Liver (tissue), 3 donors: Measurements from ENCODE around the gene ARAP2.

ENCODE experiments used
- EGR1 ChIP-seq, 2 donors: IDR thresholded peaks; 2 replicates each; pipeline ENCODE4 v1.6.1; 2016 to 2018; ENCODE audit warnings: antibody characterized with exemption in 2 of 2, low read depth in 2 of 2
- JUND ChIP-seq, 2 donors: IDR thresholded peaks; 2 replicates each; pipeline ENCODE4 v1.6.1; 2016; ENCODE audit warnings: antibody characterized with exemption in 2 of 2
- RAD21 ChIP-seq, 2 donors: IDR thresholded peaks; 2 replicates each; pipeline ENCODE4 v1.6.1; 2016; ENCODE audit warnings: antibody characterized with exemption in 2 of 2, mild to moderate bottlenecking in 2 of 2
- RXRA ChIP-seq, 2 donors: IDR thresholded peaks; 2 replicates each; pipeline ENCODE4 v1.6.1; 2017 to 2018; ENCODE audit warnings: antibody characterized with exemption in 2 of 2, mild to moderate bottlenecking in 1 of 2
- TAF1 ChIP-seq: conservative IDR thresholded peaks from 2 replicates; pipeline ENCODE4 v1.6.1; 2016; ENCODE audit warnings: antibody characterized with exemption, mild to moderate bottlenecking
- YY1 ChIP-seq: IDR thresholded peaks from 2 replicates; pipeline ENCODE4 v1.6.1; 2016; ENCODE audit warnings: antibody characterized with exemption, mild to moderate bottlenecking
- TF ChIP-seq, protein P1 (sequence below): fragments of 150-350 bp; IDR thresholded peaks from 2 replicates; pipeline ENCODE4 v1.5.1; 2017; ENCODE audit warnings: improper control_type of control experiment, low read depth, low read length; ENCODE audit not compliant: missing input control
- TF ChIP-seq, protein P2 (sequence below): IDR thresholded peaks from 2 replicates; pipeline ENCODE4 v1.6.1; 2016; ENCODE audit warnings: antibody characterized with exemption
- TF ChIP-seq, protein P3 (sequence below): IDR thresholded peaks from 2 replicates; pipeline ENCODE4 v1.6.1; 2016; ENCODE audit warnings: antibody characterized with exemption, mild to moderate bottlenecking
- donor health status: healthy.
- donor health status: healthy.

DNA sequence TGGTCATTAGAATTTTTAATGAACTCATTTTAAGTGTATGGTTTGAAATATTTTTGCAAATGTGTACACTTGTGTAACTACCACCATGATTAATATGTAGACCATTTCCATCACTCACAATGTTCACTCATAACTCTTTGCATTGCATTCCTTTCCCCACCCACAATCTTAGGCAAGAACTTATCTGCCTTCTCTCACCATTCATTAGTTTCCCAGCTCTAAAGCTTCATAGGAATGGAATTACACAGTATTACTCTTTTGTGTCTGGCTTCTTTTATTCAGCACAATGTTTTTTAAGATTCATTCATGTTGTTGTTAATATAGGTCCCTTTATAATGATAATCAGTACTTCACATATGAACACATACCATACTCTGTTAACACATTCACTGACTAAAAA is 106.1 kb downstream of the ARAP2 start:
- TF ChIP-seq, protein P1, sequence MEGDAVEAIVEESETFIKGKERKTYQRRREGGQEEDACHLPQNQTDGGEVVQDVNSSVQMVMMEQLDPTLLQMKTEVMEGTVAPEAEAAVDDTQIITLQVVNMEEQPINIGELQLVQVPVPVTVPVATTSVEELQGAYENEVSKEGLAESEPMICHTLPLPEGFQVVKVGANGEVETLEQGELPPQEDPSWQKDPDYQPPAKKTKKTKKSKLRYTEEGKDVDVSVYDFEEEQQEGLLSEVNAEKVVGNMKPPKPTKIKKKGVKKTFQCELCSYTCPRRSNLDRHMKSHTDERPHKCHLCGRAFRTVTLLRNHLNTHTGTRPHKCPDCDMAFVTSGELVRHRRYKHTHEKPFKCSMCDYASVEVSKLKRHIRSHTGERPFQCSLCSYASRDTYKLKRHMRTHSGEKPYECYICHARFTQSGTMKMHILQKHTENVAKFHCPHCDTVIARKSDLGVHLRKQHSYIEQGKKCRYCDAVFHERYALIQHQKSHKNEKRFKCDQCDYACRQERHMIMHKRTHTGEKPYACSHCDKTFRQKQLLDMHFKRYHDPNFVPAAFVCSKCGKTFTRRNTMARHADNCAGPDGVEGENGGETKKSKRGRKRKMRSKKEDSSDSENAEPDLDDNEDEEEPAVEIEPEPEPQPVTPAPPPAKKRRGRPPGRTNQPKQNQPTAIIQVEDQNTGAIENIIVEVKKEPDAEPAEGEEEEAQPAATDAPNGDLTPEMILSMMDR, result no peak
- TF ChIP-seq, protein P2, sequence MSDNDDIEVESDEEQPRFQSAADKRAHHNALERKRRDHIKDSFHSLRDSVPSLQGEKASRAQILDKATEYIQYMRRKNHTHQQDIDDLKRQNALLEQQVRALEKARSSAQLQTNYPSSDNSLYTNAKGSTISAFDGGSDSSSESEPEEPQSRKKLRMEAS, result no peak
- no peak for TF ChIP-seq RAD21 (IDR thresholded peaks at IDR 0.05)
- no peak for TF ChIP-seq JUND (IDR thresholded peaks at IDR 0.05)
- TF ChIP-seq, protein P3, sequence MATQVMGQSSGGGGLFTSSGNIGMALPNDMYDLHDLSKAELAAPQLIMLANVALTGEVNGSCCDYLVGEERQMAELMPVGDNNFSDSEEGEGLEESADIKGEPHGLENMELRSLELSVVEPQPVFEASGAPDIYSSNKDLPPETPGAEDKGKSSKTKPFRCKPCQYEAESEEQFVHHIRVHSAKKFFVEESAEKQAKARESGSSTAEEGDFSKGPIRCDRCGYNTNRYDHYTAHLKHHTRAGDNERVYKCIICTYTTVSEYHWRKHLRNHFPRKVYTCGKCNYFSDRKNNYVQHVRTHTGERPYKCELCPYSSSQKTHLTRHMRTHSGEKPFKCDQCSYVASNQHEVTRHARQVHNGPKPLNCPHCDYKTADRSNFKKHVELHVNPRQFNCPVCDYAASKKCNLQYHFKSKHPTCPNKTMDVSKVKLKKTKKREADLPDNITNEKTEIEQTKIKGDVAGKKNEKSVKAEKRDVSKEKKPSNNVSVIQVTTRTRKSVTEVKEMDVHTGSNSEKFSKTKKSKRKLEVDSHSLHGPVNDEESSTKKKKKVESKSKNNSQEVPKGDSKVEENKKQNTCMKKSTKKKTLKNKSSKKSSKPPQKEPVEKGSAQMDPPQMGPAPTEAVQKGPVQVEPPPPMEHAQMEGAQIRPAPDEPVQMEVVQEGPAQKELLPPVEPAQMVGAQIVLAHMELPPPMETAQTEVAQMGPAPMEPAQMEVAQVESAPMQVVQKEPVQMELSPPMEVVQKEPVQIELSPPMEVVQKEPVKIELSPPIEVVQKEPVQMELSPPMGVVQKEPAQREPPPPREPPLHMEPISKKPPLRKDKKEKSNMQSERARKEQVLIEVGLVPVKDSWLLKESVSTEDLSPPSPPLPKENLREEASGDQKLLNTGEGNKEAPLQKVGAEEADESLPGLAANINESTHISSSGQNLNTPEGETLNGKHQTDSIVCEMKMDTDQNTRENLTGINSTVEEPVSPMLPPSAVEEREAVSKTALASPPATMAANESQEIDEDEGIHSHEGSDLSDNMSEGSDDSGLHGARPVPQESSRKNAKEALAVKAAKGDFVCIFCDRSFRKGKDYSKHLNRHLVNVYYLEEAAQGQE, result no peak
- no peak for TF ChIP-seq RXRA (IDR thresholded peaks at IDR 0.05)
- no peak for TF ChIP-seq TAF1
- no peak for TF ChIP-seq YY1
- TF ChIP-seq EGR1 (IDR thresholded peaks at IDR 0.05; ENCODE audit: low read depth in 2 of 2), result no peak
